NCI-H510A treated with DMSO at 0.1 percent for 48 hours (cell line): Measurements from ENCODE around the gene GINS2.
A peak's percentile ranks its signal among the peaks of the same experiment; 100 is the strongest.

Experiments
- DNase-seq: peaks from one replicate; lab custom pipeline; 2025; lab: John Stamatoyannopoulos, UW

The GINS2 gene

DNA sequence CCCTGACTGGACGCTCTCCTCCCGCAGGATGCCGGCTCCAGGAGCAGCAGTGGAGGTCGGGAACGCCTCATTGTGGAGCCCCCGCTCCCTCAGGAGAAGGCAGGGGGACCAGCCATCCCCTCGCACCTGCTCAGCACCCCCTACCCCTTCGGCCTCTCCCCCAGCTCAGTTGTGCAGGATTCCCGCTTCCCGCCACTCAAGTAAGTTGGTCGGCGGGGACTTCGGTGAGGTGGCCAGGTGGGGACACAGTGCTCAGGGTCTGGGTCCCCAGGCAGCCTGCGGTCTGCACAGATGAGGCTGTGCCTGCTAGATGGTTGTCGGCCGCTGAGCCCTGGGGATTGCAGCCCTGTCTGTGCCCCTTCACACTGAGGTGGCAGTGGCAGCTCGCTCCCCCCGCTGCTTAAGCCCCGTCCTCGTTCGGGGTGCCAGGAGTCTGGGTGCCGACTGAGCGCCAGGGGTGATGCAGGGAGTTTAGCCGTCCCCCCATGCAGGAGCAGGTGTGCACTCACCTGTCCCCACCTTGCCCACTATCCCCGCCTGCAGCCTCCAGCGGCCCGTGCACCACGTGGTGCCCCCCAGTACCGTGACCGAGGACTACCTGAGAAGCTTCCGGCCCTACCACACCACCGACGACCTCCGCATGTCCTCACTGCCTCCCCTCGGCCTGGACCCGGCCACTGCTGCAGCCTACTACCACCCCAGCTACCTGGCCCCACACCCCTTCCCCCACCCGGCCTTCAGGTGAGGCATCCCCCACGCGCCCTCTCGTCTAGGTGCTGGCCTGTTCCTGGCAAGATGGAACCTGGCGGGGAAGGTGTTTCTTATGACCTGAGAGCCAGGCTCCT is 34.3 kb downstream of the GINS2 start:
- DNase-seq: no peak

DNA sequence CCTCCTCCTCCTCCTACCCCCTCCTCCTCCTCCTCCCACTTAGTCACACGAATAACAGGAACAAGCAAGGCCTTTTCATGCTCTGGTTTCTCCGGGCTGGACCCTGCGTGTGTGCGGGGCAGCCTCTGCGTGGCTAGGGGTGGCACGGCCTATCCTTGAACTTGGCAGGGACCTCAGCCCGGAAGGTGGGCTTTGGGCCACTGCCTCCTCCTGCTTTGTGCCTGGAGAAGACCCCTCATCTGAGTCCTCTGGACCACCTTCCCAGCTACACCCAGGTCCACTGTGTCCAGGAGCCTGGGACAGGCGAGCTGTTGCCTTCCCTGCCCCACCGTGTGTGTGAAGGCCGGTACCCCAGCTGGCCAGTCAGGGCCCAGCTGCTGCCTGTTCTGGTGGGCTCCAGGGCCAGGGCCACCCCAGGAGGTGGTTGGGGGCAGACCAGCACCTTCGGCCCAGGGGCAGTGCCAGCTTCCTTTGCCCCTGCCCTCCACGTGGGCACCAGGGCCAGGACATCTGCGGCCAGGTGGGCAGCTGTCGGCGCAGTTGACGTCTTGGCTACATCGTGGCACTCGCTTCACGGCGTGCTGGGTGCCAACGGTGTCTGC is 35.4 kb downstream of the GINS2 start:
- no peak for DNase-seq

DNA sequence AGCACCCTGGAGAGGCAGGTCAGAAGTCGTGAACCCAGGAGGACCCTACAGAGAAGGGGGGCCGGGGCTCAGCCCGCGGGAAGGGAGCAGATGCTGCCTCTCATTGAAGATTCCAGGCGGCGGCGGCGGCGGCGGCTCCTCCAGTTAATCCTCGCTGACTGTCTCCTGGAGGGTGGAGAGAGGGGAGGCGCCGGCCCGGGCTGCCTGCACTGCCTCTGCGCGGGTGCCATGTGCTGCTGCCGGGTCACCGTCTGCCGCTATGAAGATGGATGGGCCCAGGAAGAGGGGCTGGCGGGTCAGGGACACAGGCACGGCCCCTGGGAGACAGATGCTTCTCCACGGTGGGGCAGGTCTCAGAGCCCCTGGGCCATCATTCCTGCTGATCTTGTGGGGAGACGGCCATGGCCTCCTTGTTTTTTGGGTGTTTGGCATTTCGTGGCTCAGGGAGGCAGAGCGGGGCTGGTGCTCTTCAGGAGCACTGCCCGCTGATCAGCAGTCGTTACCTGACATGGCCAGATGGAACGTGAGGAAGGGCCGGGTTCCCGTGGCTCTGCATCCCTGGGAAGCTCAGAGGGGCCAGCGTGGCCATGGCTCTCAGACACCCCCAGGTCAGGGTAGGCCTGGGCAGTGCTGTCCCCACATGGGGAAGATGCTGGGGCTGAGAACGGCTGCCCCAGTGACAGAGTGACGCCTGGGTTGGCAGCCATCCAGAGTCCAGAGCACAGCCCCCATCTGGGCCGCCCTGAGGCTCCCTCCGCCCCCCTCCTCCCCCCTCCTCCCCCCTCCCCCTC is 36.1 kb downstream of the GINS2 start:
- peak; percentile 83 for DNase-seq

DNA sequence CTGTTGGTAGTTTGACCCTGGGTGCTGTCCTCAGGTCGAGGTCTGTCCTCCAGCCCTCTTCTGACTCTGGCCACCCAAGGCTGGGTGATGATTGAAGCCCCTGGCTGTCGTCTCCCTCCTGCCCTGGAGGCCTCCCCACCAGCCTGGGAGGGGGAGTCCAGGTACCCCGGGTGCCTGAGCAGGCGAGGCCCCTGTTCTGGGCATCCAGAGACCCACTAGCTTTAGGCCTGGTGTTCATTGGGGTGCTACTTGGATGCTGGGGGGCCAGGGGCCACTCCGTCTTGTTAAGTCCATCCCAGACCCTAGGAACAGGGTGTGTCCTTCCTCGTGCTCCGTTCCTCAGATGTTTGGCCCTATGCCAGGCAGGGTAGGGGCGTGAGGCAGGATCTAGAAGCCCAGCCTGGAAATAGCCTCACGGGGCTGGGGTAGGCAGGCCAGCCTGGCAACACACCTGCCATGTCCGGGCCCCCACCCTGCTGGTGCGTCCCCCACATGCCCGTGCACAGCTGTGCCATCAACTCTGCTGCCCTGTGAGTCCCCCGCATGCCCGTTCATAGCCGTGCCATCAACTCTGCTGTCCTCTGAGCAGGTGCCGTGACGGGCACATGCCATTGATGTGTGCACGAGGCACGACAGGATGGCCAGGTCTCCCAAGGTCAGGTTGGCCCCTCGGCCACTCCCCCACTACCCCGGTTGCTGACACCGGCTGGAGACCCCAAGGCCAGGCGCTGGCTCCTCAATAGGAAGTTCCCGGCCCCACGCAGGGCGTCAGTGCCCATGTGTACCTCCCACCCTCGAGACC is 36.9 kb downstream of the GINS2 start:
- DNase-seq: peak; percentile 29

DNA sequence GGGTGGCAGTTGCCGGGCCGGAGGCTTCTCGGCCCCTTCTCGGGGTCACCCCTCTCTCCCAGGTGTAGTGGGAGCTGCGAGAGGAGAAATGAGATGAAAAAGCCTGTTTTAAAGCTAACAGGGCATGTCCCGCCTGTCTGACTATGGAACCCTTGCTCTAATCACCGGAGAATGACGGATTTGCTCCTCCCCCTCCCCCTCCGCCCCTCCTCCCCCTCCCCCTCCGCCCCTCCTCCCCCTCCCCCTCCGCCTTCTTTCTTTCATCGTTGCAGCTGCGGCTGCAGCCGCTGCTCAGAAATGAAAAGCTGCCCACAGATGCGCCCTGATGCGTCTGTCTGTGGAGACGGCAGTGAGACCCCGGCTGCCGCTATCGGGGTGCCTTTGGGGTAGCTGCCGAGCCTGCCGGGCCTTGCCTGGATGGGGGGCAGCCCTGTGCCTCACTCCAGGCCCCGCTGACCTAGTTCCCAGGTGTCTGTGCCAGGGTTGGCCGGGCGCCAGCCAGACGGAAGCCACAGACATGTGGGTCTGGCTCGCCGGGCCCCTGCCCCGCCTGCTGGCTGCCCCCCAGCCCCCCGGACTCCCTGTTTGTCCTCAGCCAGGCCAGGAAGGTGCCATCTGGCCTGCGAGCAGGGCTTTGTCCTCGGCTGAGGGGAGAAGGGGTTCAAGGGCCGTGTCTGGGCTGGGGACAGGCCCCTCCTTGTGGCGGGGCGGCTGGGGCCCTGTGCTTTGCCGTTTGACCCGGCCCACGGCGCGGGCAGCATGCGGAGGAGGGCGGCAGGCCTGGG is 37.7 kb downstream of the GINS2 start:
- DNase-seq: peak; percentile 91

DNA sequence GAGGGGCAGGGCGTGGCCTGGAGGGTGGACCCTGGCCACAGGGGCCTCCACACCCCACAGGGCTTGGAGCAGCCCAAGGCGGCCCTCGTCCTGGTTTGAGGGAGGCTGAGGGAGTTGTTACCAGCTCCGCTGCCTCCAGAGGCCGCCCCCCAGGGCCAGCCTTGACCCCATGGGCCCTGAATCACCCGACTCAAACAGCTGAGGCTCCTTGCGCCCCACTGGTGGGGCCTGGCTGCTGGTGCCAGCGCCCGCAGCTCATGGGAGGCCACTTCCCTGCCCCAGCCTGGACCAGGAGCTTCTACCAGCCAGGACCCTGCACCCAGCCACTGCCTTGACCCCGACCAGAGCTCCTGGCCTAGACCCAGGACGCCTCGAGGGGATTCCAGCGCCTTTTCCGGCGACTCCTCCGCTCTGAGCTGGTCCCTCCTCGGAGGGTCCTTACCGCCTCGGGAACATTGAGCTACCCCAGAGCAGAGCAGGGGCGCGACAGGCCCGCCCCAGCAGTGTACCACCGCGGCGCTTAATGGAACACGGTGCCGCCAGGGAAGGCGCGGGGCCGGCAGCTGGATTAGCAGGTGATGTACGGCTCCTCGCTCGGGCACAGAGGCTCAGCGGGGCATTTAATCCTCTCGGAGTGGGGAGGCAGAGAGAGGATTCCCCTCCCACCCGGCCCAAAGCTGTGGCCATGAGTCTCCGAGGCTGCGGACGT is 38.5 kb downstream of the GINS2 start:
- peak; percentile 91 for DNase-seq

DNA sequence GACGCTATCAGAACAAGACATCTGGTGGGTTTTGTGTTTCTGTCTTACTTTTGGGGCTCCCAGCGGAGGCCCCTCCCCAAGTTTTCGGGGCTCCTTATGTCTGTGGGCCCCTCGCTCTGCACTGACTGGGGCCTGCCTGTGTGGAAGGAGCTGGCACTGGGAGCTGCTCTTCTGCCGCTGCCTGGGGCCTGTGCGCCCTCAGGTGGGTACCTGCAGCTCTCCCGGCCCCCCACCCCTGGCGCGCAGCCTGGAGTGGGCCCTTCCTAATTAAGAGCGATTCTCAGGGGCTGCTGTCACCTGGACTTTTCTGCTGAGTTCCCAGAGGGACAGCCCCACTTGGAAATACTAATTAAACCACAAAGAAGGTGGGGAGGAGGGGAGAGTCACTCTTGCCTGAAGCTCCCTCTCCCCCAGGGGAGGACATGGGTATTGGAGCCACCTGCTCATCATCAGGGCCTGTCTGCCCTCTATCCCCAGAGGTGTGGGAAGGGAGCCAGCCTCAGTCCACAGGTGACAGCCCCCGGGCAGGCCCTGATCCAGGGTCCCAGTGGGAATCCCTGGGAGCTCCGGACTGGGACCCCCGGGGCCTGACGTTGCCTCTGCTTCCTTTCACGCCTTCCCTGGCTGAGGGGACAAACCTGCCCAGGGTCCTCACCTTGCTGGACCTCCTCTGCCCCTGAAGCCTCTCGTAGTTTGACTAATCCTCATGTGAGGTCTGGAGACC is 39.2 kb downstream of the GINS2 start:
- peak; percentile 38 for DNase-seq

DNA sequence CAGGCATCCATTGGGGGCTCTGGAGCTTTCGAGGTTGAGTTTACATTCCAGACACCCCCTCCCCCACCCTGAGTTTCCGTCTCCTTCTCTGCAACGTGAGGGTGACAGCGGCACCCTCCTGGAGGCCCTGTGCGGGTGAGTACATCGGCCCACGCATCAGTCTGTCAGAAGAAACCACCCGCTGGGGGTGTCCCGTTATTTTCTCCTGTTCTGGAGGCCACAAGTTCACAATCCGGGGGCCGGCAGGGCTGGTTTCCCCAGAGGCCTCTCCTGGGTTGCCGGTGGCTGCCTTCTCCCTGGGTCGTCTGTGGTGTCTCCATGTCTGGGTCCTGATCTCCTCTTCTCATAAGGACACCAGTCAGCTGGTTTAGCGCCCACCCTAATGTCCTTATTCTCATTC is 39.9 kb downstream of the GINS2 start:
- DNase-seq: no peak

DNA sequence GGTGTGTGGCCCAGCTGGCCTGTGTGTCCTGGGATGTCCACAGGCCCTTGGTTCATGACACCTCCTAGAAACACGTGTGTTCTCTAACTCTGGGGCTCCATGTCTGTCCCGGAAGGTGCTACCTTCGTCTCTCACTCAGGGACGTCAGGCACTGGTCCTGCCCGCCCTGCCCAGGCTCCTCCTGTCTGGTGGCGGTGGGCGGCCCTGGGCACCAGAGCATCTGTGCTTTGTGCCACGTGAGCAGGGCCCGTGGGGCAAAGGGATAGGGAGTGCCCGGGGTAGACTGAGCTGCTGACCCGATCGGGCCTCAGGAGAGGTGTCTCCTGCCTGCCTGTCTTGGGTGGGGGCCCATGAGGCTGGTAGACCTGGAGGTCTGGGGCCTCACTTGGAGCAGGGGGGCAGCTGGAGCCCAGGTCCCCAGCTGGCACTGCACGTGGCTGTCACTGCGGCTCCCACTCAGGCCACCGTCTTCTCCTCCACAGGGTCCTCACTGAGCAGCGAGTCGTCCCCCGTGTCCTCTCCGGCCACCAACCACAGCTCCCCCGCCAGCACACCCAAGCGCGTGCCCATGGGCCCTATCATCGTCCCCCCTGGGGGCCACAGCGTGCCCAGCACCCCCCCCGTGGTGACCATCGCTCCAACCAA is 40.6 kb downstream of the GINS2 start:
- DNase-seq: no peak

DNA sequence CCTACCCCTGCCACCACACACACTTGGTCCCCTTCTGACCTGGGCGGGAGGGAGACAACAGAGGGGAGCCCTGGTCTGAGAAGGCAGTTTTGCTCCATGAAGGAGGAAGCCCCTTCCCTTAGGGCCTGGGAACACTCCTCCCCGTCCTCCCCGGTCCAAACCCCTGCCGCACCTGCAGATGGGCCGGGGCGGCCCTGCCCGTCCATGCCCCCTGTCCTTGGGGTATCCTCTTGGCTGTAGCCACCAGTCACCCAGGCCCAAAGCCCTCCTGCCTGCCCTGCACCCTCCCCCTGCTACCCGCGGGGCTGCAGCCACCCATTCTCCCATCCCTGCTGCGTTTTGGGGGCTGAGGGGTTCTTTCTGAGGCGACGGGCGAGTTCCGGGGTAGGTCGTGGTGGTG is 41.8 kb downstream of the GINS2 start:
- no peak for DNase-seq

DNA sequence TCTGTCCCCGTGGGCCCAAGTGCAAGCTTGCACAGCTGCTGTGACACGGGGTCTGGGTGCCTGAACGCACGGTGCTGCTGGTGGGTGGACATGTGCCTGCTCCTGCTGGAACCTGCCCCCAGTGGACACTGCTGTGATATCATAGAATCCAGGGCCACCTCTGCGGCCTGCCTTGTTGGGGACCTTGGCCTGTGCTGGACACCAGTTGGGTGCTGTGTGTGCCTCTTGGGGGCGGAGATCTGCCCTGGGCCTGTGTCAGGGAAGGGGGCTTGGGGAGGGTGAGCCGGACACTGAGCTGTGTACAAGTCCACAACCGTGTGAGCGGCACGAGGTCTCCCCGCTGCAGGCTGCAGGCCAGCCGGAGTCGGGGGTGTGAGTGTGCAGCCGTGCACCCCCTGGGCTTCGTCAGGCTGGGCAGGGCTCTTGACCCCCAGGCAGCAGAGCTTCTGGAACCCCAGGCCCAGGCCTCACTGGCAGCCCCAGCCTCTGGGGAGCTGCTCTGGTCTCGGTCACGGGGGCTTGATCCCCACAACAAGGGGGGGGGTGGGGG is 42.3 kb downstream of the GINS2 start:
- DNase-seq: no peak

DNA sequence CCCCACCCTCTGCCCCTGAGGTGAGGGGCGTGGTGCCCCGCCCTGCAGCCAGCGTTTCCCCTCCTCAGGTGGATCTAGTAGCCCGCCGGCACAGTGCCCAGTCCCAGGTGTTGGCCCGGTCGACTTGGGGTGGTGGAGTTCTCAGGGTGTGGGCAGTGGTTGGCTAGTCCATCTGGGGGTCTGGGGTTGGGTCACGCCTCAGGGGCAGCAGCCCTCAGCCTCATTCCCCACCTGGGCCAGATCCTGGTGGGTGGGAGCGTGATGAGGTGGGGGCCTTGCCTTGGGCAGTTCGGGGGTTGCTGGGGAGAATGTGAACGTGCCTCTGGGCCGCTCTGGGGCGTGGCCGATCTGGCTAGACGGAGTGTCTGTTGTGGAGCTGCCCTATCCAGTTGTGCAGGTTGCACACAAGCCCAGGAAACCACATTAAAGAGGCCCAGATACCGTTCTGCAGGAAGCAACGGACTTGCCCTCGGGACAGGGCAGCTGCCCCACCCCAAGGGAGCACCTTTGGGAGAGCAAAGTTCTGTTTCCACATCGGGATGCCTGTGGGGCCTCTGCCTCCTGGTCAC is 43.6 kb downstream of the GINS2 start:
- no peak for DNase-seq

DNA sequence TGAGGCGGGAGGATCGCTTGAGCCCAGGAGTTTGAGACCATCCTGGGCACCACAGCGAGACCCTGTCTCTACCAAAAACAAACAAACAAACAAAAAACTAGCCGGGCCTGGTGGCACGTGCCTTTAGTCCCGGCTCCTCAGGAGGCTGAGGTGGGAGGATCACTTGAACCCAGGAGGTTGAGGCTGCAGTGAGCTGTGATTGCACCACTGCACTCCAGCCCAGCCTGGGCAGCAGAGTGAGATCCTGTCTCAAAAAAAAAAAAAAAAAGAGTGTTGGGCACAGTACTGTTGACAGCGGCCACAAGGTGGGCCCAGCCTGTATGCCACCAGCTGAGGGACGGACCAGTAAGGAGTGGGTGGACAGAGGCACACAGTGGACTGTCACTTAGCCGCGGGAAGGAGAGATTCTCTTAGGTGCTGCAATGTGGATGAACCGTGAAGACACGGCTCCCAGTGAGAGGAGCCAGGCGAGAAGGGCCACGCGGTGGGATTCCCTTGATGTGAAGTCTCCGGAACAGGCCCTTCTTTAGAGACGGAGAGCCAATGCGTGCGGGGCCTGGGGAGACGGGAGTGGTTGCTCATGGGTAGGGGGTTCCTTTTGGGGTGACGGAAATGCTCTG is 44.6 kb downstream of the GINS2 start:
- no peak for DNase-seq

DNA sequence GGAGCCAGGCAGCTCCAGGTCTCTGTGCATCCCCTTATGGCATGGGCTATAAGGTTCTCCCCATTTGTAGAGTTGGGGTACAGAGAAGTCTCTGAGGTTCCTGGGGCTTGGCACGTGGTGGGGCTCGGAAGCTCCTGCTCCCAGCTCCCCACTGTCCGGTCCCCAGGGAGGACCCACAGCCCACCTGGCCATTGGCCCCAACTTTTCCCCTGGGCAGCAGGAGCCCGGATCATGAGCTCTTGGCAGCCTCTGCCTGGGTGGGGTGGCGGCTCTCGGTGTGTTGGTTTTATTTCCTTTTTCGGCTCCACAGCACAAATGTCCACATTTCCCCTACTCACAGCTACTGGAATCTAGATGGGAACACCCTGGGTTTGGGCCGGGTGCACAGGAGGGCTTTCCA is 45.1 kb downstream of the GINS2 start:
- no peak for DNase-seq

DNA sequence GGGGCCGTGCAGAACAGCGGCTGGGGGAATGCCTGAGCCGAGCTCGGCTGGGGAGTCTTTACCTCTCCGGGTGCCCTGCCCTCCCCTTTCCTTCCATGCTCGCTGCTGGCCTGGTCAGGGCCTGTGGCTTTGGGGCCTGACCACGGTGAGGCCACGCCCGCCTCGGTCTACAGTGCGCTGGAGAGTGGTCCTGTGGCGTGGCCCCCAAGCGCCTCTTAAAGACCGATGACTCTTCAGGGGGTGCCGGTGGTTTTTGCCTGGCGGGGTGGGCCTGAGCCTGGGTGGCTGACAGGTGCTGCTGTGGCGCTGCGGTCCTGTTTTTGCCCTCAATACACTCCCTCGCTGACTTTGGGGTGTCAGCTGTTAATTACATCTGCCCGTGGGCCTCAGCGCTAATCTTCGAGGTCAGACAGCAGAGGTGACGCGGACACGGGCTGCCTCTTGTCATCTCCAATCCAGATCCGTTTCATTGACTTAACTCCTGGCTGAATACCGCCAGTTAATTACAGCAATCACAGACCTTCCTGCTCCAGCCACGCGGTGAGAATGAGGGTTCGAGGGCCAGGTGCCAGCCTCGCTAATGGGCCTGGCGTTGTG is 45.9 kb downstream of the GINS2 start:
- peak; percentile 36 for DNase-seq

DNA sequence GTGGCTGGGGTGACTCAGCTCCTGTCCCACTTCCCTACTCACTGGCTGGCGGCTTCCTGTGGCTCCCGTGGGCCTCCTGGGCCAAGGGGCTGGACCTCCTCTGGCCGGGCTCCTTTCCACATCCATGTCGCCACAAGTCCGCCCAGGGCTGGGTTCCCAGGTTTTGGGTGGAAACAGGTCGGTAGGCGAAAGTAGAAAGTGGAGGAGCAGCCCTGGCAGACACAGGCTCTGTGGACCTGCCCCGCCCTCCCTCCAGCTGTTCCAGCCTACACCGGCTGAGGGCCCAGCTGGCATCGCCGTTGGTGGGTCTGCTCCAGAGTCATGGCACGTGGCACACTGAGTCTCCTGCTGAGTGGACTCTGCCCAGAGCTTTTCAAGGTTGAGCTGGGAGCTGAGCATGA is 47.0 kb downstream of the GINS2 start:
- DNase-seq: no peak

DNA sequence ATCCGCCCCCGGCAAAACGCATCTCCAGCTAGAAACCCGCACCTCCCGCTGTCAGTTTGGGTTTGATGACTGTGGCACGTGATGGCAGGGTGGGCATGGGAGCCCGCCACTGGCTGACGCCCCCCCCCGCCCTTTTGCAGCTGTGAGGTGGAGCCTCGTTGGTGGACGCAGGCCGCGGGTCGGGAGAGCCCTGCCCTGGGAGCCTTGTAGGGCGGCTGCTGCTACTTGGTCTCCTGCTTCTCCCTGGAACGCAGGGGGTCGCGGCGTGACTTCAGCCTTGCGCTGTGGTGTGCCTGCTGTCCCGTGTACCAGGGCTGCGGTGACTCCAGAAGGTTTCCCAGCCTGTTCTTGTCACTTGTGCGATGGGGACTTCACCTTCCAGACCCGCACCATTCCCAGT is 47.4 kb downstream of the GINS2 start:
- DNase-seq: no peak

DNA sequence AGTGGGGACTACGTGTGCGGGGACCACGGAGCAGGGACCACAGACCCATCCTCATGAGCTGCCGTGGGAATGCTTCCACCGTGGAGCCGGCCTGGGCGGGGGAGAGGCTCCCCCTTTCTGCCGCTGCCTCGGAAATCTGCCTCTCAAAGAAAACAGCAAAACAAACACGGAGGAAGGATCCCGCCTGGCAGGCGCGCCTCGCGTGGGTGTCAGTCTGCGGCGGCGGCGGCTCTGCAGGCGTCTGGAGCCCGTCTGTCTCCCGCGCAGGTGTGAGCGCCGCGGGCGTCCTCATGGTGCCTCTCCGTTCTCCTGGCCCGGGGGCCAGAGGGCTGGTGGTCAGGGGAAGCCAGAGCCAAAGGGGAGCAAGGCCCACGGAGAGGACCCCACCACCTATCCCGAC is 48.2 kb downstream of the GINS2 start:
- DNase-seq: no peak
